LNCAP (cell line): ENCODE data around the gene MATN4.
A peak's percentile ranks its signal among the peaks of the same experiment; 100 is the strongest.

ENCODE experiments used
- TF ChIP-seq, protein P1 (sequence below): fragments of 450-650 bp; IDR thresholded peaks from 2 replicates; pipeline ENCODE4 v1.5.1; 2017; ENCODE audit warnings: mild to moderate bottlenecking

Gene MATN4

GRCh38 chr20:45316150-45317080, 8.3 kb upstream of the MATN4 start:
- TF ChIP-seq, protein P1, sequence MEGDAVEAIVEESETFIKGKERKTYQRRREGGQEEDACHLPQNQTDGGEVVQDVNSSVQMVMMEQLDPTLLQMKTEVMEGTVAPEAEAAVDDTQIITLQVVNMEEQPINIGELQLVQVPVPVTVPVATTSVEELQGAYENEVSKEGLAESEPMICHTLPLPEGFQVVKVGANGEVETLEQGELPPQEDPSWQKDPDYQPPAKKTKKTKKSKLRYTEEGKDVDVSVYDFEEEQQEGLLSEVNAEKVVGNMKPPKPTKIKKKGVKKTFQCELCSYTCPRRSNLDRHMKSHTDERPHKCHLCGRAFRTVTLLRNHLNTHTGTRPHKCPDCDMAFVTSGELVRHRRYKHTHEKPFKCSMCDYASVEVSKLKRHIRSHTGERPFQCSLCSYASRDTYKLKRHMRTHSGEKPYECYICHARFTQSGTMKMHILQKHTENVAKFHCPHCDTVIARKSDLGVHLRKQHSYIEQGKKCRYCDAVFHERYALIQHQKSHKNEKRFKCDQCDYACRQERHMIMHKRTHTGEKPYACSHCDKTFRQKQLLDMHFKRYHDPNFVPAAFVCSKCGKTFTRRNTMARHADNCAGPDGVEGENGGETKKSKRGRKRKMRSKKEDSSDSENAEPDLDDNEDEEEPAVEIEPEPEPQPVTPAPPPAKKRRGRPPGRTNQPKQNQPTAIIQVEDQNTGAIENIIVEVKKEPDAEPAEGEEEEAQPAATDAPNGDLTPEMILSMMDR = no peak

DNA sequence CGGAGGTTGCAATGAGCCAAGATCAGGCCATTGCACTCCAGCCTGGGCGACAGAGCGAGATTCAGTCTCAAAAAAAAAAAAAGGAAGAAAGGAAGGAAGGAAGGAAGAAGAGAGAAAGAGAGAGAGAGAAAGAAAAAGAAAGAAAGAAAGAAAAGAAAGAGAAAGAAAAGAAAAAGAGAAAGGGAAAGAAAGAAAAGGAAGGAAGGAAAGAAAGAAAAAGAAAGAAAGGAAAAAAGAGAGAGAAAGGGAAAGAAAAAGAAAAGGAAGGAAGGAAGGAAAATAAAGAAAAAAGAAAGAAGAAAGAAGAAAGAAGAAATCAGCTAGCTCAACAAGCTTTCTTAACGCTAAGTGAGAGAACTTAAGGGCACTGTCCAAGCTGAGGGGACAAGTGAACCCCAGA, 7.6 kb upstream of the MATN4 start:
- TF ChIP-seq, protein P1 = no peak

- TF ChIP-seq, protein P1 = no peak
Observed at GRCh38 chr20:45313943-45314342, 5.8 kb upstream of the MATN4 start.

- TF ChIP-seq, protein P1 = no peak
Observed at GRCh38 chr20:45313065-45313695, 5.1 kb upstream of the MATN4 start.

GRCh38 chr20:45312241-45312640, 4.1 kb upstream of the MATN4 start:
- TF ChIP-seq, protein P1 = no peak

DNA sequence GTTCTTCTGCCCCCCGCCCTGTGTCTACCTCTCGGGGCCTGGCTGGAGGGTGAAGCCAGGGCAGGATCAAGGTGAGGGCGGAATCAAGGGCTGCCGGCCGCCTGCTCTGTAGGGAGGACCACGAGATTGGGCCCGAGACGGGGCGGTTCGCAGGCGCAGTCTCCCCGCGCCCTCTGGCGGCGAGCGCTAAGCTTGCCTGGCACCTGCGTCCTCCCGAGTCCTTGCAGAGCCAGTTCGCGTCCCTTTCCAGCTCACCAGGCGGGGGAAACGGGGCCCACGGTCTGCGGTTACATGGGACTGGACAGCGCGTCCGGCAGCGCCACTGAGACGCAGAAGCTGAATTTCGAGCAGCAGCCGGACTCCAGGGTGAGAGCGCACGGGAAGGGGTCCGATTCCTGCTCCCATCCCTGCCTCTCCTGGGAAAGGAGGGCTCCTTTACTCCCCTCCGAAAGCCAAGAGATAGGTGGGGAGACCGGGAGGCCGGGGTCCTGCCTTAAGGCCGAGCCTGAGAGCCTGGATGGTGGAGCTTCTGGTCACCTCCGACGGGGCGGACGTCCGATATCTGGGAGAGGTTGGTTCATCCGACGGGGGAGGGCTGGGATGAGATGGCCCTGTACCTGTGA, 3.6 kb upstream of the MATN4 start:
- TF ChIP-seq, protein P1 = peak; percentile 89

DNA sequence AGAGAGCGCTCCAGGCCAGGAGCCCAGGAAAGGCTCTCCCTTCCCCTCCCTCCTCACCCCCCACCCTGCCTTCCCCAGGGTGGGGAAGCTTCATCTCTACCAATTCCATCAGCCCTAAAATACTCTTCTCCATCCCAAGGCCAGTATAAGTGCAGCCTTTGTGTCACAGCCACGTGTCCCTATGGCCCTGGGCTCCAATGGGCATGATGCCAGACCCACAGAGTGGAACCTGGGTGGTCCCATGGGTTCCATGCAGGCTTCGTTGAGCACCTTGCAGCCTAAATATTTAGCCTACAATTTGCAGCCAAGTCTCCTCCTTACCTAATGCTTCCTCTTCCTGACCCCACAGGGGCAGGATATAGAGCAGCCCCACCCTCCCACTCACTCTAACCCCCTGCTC, 976 bp upstream of the MATN4 start:
- TF ChIP-seq, protein P1 = no peak
